HG02870 (cell line): Measurements from ENCODE around the gene TANGO6.

Source experiments
- ATAC-seq: cut with Tn5 transposase; IDR thresholded peaks from one replicate; pipeline ENCODE4 v1.9.1; 2021; ENCODE audit warnings: mild to moderate bottlenecking, moderate library complexity; ENCODE audit not compliant: unreplicated experiment

The TANGO6 gene

GRCh38 chr16:68999114-68999513 is 155.8 kb downstream of the TANGO6 start:
- ATAC-seq = no peak

GRCh38 chr16:69003500-69003899 is 160.2 kb downstream of the TANGO6 start:
- no peak for ATAC-seq

GRCh38 chr16:69005641-69006355 is 162.5 kb downstream of the TANGO6 start:
- ATAC-seq = no peak

- no peak for ATAC-seq
These were observed 169.6 kb downstream of the TANGO6 start for GRCh38 chr16:69012906-69013305.

GRCh38 chr16:69013991-69014390 is 170.7 kb downstream of the TANGO6 start:
- ATAC-seq = no peak

DNA sequence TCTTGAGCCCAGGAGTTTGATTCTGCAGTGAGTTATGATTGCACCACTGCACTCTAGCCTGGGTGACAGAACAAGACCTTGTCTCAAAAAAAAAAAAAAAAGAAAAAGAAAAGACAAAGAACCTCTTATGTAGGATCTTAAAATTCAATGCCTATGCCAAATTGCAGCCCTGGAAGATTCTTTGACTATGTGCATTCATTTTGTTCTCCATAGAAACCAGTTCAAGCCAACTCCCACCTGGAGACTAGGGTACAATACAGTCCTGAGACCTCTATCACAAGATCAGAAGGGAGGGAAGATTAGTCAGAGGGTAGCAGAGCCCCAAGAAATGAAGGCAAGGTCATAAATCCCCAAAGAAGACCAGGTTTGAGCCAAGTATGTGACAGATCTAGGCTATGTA is 171.5 kb downstream of the TANGO6 start:
- no peak for ATAC-seq

- no peak for ATAC-seq
These were observed 173.9 kb downstream of the TANGO6 start for GRCh38 chr16:69017036-69017783.

- ATAC-seq = no peak
These were observed 176.5 kb downstream of the TANGO6 start for GRCh38 chr16:69019811-69020210.

DNA sequence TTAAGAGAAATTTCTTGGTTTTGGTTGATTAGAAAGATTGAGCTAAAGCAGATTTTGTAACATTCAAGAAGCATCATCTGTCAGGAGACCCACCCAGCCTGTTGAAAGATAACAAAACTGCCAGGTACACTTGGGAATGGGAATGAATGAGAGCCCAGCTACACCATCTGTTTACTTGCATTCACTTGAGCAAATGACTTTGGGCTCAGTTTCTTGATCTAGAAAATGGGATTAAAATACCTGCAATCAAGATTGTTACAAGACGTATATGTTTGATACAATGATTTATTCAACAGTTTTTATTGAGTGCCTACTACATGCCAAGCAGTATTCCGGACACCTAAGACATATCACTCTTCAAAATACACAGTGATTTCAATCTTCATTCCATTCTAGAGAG is 185.8 kb downstream of the TANGO6 start:
- ATAC-seq = no peak

DNA sequence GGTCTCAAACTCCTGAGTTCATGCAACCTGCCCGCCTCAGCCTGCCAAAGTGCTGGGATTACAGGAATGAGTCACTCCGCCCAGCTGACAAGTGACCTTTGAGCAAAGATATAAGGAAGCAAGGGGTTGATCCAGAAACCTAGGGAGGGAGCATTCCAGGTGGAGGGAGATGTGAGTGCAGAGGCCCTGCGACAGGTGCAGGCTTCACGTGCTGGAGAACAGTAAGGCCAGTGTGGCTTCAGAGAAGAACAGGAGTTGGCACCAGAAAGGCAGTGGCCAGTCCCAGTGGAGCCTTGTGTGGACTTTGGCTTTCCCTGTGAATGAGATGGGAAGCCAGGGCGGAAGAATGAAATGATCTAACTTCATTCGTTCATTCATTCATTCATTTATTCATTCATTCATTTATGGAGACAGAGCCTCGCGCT is 188.6 kb downstream of the TANGO6 start:
- ATAC-seq = no peak

DNA sequence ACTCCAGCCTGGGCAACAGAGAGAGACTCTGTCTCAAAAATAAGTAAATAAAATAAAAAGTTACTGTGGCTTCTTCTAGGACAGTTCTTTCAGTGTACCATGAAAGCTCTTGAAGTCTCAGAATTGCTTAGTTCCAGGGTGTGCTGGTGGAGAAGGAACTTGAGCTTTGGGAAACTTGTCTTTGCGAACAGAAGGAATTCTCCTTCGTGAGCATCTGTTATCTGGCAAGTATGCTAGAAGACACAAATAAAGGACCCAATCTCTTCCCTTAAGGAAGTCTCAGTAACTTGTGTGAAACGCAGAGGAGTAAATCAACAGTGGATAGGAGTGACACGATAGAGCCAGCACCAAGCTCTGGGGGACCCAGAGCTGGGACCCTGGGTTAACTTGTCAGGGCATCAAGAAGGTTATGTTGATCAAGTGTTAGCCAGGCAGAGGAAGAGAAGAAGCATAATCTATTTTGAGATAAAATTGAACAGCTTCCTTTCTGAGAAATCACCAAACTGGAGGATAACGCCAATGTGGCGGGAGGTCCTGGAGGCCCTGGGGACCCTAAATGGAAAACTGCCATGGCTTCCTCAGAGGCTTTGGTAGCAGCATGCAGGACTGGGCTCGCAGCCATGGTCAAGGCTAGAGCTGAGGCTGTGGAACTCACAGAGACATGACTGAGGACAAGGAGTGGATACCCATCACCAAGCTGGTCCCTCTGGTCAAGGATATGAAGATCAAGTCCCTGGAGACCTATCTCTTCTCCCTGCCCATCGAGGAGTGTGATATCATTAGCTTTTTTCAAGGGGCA is 190.0 kb downstream of the TANGO6 start:
- no peak for ATAC-seq

GRCh38 chr16:69035375-69035774 is 192.0 kb downstream of the TANGO6 start:
- no peak for ATAC-seq

GRCh38 chr16:69036399-69037091 is 193.2 kb downstream of the TANGO6 start:
- no peak for ATAC-seq

- no peak for ATAC-seq
These were observed 194.2 kb downstream of the TANGO6 start for GRCh38 chr16:69037373-69038160.

GRCh38 chr16:69039333-69039941 is 196.1 kb downstream of the TANGO6 start:
- no peak for ATAC-seq

DNA sequence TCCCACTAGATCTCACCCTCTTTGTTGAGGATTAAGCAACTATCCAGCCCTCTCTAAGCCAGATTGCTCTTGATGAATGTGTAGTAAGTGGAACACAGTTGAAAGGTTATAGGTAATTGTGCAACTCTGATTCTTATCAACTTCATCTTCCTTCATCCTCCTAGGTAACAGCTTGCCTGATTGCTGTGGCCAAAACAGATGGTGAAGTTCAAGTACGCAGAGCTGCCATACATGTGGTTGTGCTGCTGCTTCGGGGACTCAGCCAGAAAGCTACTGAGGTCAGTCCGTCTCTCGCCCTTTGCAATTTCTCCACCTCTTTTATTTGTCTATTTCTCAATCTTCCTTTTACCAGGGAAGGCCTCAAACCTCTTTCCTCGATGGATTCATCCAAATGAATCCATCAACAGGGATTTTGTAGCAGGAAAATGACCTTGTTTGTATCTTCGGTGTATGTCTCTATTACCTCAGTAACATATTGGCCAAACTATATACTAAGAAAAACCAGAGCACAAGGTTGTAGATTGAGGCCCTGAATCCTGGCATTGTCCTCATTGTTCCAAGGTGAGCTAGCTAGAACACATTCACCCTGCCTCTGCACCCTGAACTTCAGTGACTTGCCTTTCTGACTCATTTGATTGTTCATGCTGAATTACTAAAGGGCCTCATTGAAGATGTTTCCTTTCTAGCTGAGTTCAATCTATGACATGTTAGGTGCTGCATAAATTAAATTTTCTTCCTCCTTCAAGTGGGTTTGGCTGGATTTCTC is 197.0 kb downstream of the TANGO6 start:
- ATAC-seq = no peak

GRCh38 chr16:69048328-69049120 is 205.2 kb downstream of the TANGO6 start:
- no peak for ATAC-seq

DNA sequence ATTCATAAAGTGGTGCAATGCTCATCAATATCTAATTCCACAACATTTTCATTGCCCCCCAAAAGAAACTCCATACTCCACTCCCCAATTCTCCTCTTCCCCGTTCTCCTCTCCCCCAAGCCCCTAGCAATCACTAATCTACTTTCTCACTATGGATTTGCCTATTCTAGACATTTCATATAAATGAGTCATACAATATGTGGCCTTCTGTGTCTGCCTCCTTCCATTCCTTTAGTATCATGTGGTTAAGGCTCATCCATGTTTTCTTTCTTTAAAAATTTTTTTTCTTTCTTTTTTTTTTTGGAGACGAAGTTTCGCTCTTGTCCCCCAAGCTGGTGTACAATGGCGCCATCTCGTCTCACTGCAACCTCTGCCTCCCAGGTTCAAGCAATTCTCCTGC is 205.8 kb downstream of the TANGO6 start:
- ATAC-seq = no peak
